HG02943 (cell line): ENCODE measurements around the gene ZNF536.
"Not testable (repeated sequence)": the region's sequence is repeated elsewhere in the genome, so short reads cannot be mapped to it uniquely, and the experiment has no call there.

Experiments used
- ATAC-seq: cut with Tn5 transposase; IDR thresholded peaks from one replicate; pipeline ENCODE4 v1.9.1; 2021; ENCODE audit warnings: mild to moderate bottlenecking, low read depth, moderate library complexity; ENCODE audit not compliant: unreplicated experiment

Gene ZNF536

GRCh38 chr19:30443531-30444252 lies 71.5 kb downstream of the ZNF536 start:
- no peak for ATAC-seq

- ATAC-seq = no peak
These were observed 72.1 kb downstream of the ZNF536 start for GRCh38 chr19:30444253-30444671.

DNA sequence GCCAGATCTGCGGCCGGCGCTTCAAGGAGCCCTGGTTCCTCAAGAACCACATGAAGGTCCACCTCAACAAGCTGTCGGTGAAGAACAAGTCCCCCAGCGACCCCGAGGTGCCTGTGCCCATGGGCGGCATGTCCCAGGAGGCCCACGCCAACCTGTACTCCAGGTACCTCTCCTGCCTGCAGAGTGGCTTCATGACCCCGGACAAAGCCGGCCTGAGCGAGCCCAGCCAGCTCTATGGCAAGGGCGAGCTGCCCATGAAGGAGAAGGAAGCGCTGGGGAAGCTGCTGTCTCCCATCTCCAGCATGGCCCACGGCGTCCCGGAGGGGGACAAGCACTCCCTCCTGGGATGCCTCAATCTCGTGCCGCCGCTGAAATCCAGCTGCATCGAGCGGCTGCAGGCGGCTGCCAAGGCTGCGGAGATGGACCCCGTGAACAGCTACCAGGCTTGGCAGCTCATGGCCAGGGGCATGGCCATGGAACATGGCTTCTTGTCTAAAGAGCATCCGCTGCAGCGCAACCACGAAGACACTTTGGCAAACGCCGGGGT lies 72.6 kb downstream of the ZNF536 start:
- ATAC-seq = no peak

- ATAC-seq = no peak
These were observed 73.2 kb downstream of the ZNF536 start for GRCh38 chr19:30445385-30445784.

GRCh38 chr19:30446120-30446519 lies 73.9 kb downstream of the ZNF536 start:
- not testable (repeated sequence) for ATAC-seq

DNA sequence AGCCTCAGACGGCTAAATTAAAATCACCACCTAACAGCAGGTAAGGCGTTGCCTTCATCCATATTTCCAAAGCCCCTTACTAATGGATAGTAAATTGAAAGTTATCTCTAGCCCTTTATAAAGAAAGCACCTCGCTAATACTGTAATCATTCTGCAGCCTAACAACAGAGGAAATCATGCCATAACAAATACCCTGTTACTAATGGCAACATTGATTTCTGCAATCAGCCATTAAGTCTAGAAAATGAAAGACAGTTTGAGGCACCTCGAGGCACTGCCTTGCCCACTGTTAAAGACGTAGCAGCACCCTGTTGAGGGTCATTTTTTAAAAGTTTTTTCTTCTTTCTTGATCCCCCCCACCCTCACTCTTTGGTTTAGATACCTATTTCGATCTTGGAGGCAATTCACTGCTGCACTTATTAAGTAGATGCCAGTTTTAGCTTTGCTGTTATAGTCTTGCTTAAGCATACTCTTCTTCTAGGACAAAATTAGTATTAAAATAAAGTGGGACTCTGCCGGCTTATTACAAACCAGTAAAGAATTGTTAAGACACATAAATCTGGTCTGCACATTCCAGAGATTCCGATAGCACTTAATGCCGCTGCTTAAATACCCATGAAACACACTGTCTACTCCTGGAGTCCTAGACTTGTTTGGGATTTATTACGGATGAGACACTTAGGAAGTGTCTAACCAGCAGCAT lies 74.8 kb downstream of the ZNF536 start:
- no peak for ATAC-seq

- no peak for ATAC-seq
These were observed 75.3 kb downstream of the ZNF536 start for GRCh38 chr19:30447553-30447870.

GRCh38 chr19:30448386-30449077 lies 76.3 kb downstream of the ZNF536 start:
- ATAC-seq = no peak

- ATAC-seq = no peak
These were observed 77.0 kb downstream of the ZNF536 start for GRCh38 chr19:30449078-30449590.

DNA sequence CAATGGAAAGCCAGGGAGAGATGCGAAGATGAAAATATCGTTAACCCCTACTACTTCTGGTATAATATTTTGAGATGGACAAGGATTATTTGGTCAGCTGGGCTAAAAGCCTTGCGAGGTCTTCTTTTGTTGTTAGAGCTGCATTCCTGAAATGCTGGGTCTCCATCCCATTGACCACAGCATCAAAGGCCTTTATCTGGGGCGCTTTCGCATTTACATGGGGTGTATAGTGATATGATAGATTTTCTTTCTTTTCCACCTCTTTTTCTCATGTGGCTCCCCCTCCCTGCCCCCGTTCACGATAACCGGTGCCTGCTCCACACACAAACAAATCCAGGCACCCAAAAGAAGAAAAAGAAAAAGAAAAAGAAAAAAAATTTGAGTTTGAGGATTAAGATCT lies 77.5 kb downstream of the ZNF536 start:
- ATAC-seq = no peak

DNA sequence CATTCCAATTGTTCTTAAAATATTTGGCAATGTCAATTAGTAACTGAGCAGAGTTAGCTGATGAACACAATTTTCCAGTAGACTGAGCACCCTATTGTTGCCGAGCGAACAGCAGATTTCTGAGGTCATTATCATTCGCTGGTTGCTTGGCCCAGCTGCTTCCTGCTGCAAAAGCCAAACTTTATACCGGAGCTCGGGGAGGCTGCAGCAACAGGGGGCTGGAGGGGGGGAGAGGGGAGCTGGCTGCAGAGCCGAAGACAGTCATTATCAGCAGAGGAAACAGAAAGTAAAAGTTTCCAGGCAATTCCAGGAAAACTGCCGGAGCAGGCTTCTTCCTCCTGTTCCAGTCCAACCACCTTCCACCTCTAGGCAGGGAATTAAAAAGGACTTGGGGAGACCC lies 77.9 kb downstream of the ZNF536 start:
- ATAC-seq = no peak

DNA sequence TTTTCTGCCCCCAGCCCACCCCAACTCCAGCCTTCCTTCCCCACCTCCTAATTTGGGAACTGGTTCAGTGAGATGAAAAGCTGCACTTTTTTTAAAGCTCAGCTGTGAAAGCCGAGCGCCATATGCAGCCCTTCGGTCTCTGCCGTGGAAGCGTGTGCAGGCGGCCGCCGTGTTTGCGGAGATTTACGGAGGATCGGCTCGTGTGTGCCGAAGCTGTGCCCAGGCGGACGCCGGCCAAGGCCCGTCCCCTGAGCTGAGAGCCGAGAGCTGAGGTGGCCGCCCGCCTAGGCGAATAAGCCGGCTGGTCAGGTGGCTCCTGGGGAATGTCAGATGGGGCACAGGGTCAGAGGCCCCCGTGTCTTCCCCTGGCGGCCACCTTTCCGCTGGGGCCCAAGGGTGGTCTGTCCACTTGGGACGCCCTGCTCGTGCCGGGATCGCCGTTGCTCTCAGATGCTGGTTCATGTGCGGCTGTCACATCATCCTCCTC lies 78.7 kb downstream of the ZNF536 start:
- ATAC-seq = no peak

- ATAC-seq = no peak
These were observed 80.7 kb downstream of the ZNF536 start for GRCh38 chr19:30452931-30453330.

- no peak for ATAC-seq
These were observed 81.6 kb downstream of the ZNF536 start for GRCh38 chr19:30453743-30454142.

GRCh38 chr19:30455881-30456280 lies 83.7 kb downstream of the ZNF536 start:
- ATAC-seq = no peak

DNA sequence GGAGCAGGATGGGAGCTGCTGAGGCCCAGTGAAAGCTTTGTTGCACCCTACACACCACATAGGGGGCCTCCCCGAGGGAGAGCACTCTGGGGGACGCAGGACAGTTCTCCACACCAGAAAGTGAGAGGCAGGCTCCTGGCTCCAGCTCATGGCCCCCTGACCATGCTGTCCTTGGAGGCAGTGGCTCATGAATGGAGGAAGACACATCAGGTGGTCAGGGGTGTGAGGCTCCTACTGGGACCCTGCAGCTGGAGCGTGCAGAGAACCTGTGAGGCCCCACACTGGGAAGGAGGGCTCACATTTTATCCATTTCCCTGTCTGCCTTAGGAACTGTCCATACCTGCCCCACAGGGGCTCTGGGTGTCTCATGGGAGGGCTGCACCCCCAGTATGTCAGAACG lies 85.3 kb downstream of the ZNF536 start:
- ATAC-seq = no peak

- no peak for ATAC-seq
These were observed 87.7 kb downstream of the ZNF536 start for GRCh38 chr19:30459859-30460258.

DNA sequence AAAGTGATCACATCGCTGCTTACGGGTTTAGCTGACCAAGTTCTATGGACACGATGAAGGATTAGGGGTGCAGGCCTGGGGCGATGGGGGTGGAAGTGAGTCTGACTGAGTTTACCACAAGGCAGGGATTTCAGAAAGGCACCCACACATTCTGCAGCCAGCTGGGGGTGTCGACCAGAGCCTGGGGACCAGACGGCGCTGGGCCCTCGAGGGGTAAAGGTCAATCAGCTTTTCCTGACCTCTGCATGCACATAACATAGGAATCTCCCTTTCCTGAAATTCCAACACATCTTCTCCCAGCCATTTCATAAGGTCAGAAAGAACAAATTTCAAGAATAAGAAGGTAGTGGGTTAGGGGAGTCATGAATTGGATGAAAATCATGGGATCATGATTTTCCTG lies 92.0 kb downstream of the ZNF536 start:
- ATAC-seq = no peak

DNA sequence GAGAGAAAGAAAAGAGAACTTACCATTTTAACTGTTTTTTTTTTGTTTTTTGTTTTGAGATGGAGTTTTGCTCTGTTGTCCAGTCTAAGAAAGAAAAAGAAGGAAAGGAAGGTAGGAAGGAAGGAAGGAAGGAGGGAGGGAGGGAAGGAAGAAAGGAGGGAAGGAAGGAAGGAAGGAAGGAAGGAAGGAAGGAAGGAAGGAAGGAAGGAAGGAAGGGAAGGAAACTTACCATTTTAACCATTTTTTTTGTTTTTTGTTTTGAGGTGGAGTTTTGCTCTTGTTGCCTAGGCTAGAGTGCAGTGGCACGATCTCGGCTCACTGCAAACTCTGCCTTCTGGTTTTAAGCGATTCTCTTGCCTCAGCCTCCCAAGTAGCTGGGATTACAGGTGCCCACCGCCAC lies 94.4 kb downstream of the ZNF536 start:
- not testable (repeated sequence) for ATAC-seq

GRCh38 chr19:30467239-30467638 lies 95.1 kb downstream of the ZNF536 start:
- ATAC-seq = no peak

DNA sequence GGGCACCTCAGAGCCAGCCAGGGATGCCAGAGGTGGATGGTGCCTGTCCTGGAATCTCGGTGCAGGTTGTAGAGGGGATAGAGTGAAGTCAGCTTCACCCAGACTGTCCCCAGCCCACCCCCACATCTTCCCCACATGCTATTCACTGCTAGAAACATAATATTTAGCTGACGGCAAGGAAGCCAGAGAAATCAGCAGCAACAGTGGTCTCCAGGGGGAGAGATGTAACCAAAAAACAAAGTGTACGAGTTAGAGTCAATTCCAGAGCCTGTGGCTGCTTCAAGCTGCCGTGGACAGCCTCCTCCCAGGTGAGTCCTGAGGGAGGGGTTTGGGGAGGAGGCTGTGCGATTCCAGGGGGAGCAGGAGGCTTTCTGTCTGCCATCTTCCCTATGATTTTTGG lies 97.6 kb downstream of the ZNF536 start:
- no peak for ATAC-seq
